ENCODE data around the gene GAL3ST2.

DNA sequence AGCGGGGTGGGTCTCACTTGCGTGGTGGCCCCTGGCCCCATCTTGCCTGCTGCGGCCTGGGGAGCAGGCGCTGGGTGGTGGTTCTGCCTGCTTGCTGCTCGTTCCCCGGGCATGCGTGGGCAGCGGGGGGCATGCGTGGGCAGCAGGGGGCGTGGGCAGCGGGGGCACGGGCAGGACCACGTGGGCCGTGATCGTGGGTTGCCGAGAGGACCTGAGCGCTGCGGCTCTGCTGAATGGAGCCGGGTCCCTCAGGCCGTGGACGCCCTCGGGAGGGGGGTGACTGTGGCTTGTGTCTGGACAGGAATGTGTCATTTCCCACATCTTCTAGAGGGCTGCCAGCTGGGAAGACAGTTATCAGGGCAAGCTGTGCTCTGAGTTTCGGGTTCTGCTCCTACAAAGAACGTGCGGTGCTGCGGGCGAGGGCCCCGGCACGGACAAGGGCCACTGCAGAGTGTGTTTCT is 8.3 kb upstream of the GAL3ST2 start:
- no peak for TF ChIP-seq EZH2phosphoT487 (IDR thresholded peaks at IDR 0.05; ENCODE audit: insufficient read depth, low read depth)
- no peak for TF ChIP-seq EZH2 (IDR thresholded peaks at IDR 0.05; ENCODE audit: insufficient read depth, poor library complexity, severe bottlenecking)

Measured in GM23248 (cell line).